Stimulated activated CD8-positive, alpha-beta memory T cell treated with anti-CD3 and anti-CD28 coated beads, Interleukin-15, amount 100 ng/mL, for 24 hours (primary cell): ENCODE measurements around the gene ZNF575.

Source experiments
- DNase-seq: peaks from one replicate; pipeline ENCODE4 v3.0.0-alpha.2; 2020; ENCODE audit warnings: low read depth

Gene ZNF575, protein sequence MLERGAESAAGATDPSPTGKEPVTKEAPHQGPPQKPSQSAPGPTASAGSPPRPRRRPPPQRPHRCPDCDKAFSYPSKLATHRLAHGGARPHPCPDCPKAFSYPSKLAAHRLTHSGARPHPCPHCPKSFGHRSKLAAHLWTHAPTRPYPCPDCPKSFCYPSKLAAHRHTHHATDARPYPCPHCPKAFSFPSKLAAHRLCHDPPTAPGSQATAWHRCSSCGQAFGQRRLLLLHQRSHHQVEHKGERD

DNA sequence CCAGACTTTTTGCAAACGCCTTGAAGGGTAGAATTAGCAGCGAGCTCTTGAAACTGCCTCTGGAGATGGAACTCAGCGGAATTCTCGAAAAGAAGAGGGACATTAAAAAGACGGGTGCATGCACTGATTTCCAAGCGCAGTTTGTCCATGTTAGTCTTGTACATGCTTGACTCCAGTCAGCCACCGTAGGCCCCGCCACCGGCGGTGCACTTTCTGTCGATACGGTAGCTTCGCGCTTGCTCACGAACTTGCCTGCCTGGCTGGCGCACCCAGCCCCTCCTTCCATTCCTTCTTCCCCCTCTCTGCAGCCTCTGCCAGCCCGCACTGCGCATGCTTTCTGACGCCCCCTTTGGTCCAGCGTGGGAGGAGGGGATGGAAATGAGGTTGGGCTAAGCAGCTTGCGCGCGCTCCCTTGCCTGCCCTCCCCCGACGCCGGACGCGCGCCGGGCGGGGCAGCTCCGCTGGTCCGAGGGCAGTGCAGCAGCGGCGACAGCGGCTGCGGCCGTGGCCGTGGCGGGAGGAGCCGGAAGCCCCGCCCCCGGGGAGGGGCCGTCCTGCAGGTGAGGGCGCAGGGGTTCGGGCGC, at the start of gene ZNF575:
ZNF575 (plus strand) TSS at position 227 of the 584 bp plus-strand sequence. CDS start 1,235 bp downstream, outside the sequence.
- DNase-seq = peak; percentile 64

DNA sequence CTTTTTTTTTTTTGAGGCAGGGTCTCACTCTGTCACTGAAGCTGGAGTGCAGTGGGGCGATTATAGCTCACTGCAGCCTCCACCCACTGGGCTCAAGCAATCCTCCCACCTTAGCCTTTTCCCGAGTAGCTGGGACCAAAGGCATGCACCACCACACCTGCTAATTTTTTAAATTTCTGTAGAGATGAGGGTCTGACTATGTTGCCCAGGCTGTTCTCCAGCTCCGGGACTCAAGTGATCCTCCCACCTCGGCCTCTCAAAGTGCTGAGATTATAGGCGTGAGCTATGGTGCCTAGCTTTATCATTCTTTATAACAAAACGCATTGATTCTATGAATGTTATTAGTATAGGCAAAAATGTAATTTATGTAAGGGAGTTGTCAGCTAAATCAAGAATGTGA, 49.7 kb upstream of the ZNF575 start:
- DNase-seq = no peak

DNA sequence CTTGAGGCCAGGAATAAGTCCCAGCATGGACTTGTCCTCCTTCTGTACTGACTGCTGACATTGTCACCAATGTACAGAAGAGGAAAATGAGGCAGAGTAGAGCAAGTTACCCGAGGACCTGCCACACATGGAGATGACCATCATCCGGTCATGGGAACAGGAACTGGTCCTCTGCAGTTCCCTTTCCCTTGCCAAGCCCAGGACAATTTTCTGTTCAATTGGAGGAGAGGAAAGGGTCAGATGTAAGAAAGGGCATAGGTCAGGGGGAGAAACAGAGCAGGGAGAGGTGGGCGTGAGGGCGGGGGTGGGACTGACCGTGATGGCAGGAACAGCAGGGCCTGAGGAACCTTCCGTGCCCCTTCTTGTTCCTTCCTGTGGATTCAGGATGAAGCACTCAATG, 47.0 kb upstream of the ZNF575 start:
- no peak for DNase-seq

DNA sequence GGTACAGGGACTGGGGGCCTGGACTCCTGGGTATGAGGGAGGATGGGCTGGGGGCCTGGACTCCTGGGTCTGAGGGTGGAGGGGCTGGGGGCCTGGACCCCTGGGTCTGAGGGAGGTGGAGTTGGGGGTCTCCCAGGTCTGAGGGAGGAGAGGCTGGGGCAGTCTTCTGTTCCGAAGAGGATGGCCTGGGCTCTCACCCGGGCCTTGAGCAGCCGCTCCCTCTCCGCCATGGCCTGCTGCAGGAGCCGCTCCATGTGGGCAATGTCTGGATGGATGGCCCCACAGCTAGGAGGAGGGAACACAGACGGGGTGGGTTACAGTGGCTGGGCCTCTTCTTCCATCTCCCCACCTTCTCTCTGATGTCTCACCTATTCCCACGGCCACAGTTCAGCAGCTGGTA, 46.6 kb upstream of the ZNF575 start:
- no peak for DNase-seq

DNA sequence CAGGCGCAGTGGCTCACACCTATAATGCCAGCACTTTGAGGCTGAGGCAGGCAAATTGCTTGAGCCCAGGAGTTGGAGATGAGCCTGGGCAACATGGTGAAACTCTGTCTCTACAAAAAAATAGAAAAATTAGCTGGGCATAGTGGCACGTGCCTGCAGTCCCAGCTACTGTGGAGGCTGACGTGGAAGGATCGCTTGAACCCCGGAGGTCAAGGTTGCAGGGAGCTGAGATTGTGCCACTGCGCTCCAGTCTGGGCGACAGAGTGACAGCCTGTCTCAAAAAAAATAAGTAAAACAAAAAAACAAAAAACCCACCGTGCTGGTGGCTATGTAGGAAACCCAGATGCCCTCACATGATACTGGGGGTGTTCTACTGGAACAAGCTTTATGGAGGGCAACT, 44.8 kb upstream of the ZNF575 start:
- DNase-seq = no peak

DNA sequence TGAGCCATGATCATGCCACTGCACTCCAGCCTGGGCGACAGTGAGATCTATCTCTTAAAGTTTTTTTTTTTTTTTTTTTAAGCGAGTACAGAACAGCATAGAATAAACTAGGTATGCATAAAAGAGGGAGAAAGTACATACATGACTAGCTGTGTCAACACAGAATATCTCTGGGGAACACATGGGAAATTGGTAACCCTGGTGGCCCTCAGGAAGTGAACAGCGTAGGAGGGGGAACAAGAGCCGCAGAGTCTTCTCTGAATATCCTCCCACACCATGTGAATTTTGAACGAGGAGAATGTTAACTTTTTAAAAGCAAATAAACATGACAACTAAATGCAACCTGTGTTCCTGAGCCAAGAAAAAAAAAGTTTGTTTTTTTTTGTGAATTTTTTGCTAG, 43.7 kb upstream of the ZNF575 start:
- DNase-seq = no peak

DNA sequence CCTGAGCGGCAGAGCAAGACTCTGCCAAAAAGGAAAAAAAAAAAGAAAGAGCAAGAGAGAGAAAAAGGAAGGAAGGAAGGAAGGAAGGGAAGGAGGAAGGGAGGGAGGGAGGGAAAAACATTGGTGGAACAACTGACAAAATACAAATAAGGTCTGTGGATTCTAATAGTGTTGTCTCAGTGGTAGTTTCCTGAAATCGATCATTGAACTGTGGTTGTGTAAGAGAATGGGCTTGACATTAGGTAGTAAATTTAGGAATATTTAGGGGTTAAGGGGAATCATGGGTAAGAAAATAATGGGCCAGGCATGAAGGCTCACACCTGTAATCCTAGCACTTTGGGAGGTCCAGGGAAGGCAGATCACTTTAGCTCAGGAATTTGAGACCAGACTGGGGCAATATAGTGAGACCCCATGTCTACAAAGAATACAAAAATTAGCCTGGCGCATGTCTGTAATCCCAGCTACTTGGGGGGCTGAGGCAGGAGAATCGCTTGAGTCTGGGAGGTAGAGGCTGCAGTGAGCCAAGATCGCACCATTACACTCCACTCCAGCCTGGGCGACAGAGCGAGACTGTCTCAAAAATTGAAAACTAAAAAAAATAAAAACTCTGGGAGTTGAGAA, 42.9 kb upstream of the ZNF575 start:
- DNase-seq = no peak

DNA sequence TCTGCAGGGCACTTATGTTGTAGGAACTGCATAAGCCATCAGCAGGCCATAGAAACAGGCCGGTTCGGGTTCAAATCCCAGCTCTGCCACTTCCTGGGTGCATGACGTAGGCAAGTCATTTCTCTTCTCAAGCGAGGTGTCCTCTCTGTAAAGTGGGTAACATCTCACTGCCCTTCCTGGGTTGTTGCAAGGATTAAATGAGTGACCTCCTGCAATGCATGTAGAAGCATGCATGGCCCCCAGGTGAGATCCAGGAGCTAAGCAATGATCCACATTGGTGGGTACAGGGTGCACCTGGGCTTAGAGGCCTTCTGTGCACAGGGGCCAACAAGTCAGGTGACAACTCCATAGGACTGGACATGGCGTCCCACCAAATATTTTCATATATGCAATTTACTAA, 42.2 kb upstream of the ZNF575 start:
- no peak for DNase-seq

DNA sequence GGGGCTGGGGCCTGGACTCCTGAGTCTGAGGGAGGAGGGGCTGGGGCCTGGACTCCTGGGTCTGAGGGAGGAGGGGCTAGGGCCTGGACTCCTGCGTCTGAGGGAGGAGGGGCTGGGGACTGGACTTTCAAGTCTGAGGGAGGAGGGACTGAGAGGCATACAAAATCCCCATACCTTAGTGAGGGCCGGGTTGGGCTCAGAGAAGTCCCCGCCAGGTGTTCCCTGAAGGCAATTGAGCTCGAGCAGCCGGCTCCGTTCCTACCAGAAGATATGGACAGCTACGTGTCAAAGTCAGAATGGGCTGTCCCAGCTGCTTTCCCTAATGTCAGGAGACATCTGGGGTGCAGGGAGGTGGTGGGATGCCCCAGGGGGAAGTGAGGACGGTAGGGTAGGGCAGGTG, 37.9 kb upstream of the ZNF575 start:
- DNase-seq = no peak

DNA sequence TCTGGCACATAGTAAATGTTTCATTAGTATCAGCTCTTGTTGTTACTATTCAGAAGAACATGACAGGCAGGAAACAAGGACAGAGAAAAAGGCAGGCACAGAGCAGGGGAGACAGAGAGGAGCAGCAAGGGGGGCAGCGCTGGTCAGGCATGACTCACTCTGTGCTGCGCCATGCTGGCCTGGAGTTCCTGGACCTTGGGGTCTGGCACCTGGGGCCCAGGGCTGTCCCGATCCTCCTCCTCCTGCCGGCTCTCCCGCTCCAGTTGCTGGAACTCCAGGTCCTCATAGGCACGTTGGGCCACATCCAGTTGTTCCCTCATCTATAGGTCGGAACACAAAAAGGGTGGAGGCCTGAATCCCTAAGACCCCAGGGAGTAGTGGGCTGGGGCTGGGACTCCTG, 36.0 kb upstream of the ZNF575 start:
- no peak for DNase-seq

DNA sequence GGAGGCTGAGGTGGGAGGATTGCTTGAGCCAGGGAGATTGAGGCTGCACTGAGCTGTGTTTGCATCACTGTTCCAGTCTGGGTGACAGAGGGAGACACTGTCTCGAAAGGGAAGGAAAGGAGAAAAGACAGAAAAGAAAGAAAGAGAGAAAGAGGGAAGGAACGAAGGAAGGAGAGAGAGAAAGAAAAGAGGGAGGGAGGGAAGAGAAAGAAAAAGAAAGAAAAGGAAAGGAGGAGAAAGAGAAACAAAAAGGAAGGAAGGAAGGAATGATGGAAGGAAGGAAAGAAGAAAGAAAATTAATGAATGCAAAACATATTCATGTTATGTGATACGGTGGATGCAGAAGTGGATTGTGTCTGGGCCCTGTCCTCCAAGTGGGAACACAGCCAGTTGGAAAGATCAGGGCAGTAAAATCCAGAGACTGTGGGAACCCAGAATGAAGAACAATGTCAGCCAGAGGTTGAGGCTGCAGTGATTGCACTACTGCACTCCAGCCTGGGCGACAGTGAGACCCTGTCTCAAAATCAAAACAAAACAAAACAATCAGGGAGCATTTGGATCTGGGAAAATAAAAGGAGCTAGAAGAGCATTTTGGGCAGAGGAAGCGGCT, 34.6 kb upstream of the ZNF575 start:
- no peak for DNase-seq

DNA sequence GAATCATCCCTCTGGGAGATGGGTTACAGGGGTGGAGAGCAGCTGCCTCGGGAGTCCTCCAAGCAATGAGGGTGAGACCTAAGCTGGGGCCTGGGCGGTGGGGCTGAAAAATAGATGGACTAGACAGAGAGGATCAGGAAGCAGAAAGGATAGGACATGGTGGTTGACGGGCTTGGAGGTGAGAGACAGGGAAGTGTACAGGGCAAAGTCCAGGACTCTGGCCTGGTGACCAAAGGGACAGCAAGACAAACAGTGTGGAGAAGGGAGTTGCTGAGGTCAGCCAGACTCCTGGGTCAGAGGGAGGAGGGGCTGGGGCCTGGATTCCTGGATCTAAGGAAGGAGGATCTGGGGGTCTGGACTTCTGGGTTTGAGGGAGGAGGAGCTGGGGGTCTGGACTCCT, 33.9 kb upstream of the ZNF575 start:
- no peak for DNase-seq

DNA sequence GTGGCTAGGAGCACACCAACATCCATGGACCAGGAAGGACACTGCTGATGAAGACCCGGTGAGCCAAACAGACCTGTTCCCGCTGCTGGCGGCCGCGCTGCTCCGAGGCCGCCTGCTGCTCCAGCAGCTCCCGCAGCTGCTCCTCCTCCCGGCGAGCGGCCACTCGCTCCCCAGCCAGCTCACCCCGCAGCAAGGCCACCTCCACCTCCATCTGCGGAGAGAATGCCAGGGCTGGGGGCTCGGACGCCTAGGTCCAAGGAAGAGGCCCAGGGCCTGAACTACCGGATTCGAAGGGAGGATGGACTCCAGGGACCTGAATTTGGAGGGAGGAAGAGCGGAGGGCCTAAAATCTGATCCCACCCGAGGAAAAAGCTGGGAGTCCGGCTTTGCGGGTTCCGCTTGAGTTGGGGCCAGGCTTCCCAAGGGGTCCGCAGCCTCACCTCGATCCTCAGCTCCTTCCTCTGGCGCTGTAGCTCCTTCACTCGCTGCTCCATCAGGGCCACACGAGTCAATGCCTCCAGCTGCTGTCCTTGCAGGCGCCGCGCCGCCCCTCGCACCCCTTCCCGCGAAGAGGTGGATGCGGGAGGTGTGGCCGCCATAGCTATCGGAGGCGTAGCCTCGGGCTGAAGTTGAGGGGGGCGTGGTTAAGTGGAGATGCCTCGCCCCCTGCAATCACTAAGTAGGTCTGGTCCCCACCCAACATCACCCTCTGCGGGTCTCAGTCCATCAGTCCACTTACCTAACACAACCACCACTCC, 31.1 kb upstream of the ZNF575 start:
- DNase-seq = no peak

DNA sequence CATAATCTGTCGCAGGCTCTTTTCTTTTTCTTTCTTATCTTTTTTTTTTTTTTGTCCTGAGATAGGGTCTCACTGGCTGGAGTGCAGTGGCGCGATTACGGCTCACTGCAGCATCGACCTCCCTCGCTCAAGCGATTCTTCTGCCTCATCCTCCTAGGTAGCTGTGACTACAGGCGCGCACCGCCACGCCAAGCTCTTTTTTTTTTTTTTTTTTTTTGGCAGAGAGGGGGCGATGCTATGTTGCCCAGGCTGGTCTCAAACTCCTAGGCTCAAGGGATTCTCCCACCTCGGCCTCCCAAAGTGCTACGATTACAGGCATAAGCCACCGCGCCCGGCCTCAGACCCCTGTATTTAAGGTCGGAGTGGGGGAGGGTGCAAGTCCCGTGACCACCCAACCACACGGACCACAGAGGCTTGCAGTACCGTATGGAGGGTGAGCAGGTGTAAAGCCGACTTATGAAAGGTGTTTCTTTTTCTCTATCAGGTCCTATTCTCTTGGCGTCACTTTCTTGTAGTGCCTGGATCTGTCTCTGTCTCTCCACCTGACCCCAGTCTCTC, 30.5 kb upstream of the ZNF575 start:
- DNase-seq = no peak

DNA sequence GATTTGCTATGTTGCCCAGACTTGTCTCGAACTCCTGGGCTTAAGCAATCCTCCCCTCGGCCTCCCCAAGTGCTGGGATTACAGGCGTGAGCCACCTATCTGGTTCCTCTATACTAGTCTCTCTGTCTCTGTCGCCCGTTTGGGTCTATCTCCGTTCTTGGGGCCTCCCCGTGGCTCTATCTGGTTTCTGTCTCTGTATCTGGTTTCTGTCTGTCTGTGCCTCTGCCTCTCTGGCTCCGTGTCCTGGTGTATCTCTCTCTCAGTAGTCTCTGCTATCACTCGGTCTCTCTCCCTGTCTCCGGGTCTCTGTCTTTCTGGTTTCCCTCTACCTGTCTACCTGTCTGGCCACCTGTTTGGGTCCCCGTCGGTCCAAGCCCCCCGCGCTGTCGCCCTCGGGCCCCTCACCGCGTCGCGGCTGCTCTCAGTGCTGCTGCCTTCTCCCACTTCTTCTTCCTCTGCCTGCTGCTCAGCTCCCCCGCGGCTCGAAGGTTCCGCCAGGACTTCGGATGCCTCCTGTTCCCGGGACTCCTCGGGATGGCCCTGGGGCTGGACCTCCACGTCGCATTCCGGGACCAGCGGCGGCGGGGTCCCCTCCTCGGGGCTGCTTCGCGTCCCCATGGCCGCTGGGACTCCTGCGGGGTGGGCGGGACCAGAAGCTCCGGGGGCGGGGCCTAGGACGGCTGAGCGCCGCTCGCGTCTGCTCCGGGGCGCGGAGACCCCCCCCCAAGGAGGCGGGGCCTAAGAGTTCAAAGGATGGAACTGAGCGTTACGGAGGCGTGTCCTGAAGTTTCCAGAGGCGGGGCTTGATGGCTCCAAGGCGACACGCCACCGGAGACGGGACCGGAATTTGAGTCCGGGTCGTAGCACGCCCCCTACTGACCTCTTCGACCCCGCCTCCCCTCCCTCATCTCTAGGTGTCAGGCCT, 29.2 kb upstream of the ZNF575 start:
- DNase-seq = peak; percentile 95

DNA sequence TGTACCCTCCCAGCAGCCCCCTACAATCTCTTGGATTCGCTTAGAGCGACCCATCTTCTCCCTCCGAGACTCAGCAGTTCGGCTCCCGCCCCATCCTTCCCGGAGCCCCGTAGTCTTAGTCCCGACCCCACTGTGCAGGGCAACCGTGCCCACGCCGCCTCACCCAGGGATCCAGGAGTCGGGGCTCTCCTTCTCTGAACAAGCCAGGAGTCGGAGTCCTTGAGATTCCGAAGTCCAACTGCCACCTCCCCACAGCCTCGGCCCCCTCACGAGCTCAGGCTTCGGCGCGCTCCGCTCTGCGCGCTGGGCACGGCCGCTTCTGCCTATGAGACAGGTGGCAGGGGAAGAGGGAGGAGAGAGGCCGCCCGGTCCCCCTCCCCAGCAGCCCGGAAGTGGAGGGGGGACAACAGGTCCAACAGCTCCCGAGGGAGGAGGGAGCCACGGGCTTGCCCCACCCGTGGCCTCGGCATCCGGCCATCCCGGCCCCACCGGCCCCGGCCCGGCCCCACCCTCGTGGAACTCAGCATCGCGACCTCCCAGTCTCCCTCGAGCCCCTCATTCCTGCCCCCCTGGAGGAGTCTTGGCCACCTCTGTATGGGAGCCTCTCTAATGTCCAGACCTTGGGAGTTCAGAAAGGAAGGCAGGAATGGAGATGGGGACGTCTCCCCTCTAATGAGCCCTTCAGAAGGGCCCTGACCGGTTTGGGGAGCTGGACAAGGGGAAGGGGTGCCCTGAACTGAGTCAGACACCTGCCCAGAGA, 28.4 kb upstream of the ZNF575 start, which contains the start of gene PHLDB3:
PHLDB3 (minus strand) TSS at position 321 of the 760 bp plus-strand sequence. CDS start 628 bp downstream, outside the sequence.
- DNase-seq = no peak

DNA sequence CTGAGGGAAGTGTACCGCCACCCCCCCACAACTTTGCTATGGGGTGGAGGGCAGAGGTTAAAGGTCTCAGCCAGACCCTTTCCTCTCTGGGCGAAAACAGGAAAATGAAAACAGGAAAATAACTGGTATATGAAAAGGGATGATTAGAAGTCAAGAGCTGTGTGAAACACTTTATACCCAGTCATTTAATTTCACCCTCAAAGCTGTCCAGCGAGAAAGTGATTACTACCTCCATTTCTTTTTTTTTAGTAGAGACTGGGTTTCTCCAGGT, 27.9 kb upstream of the ZNF575 start:
- DNase-seq = no peak

DNA sequence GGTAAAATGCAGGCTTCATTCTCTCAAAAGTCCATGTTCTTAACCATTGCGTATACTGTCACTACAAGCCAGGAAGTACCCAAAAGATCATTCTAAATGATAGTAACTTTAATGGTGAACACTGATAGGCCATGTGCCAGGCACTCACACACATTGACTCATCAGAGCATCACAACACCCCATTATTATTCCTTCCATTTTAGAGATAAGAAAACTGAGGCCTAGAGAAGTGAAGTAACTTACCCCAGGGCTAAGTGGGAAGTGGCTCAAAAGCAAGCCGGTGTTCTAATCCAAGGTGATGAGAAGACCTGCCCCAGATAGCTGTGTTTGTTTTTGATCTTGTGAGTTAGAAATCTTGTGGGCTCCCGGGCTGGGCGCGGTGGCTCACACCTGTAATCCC, 27.0 kb upstream of the ZNF575 start:
- DNase-seq = no peak

DNA sequence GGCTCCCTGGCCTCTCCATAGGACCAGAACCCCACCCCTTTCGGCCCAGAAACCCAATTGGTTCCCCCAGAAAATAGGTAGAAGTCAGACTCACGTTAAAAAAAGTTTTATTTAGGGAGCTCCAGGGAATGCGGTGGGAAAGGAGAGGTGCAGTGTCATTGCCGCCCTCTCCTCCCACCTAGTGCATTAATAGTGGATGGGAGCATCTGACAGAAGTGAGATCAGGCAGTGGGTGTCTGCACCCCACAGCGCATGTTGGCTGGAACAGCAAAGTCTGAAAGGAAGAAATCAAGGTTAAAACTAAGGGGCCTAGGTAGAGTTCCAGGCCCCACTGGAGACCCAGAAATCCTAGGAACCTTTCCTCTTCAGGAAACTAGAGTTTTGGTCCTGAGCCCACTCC, 26.4 kb upstream of the ZNF575 start:
- DNase-seq = no peak

DNA sequence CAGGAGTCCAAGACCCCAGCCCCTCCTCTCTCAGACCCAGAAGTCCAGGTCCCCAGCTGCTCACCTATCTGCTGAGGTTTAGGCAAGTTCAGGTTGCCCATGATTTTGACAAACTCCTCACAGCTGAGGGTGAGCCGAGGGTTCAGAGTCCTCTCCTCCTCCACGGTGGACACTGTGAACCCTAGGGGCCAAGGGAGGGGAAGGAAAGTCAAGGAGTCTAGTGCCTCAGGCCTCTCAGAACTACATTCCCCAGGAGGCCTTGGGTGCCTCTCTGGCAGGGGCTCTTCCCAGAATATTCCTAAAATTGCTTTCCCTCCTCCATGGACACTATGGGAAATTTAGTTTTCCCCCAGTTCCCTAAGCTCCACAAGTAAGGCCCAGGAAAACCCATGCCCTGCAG, 25.1 kb upstream of the ZNF575 start:
- DNase-seq = no peak

DNA sequence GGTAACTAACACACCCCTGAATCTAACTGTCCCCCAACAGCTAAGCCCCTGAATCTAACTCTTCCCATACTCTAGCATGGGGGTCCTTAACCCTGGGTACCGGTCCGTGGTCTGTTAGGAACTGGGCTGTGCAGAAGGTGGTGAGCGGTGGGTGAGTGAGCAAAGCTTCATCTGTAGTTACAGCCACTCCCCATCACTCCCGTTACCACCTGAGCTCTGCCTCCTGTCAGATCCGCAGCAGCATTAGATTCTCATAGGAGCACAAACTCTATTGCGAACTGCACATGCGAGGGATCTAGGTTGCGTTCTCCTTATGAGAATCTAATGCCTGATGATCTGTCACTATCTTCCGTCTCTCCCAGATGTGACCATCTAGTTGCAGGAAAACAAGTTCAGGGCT, 22.3 kb upstream of the ZNF575 start:
- DNase-seq = no peak
